ENCODE results near the gene VPS50.
"Not testable (repeated sequence)": the region's sequence is repeated elsewhere in the genome, so short reads cannot be mapped to it uniquely, and the experiment has no call there.

Gene VPS50

DNA sequence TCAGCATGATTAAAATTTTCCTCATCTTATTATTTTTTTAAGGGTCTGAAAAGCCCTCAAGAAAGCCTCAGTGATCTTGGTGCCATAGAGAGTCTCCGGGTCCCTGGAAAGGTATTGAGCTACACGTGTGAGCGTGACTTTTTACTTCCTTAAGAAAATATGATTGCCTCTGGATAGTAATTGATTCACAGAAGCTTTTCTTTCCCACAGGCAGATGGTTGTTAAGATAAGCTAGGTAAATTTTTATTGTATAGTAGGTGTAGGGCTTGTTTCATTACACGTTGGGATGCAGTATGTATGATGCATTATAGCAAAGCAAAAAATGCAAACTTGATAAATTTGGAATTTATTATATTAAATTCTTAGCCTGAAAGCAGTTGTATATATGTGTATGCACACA lies 7.7 kb downstream of the VPS50 start:
- DNase-seq: no peak

DNA sequence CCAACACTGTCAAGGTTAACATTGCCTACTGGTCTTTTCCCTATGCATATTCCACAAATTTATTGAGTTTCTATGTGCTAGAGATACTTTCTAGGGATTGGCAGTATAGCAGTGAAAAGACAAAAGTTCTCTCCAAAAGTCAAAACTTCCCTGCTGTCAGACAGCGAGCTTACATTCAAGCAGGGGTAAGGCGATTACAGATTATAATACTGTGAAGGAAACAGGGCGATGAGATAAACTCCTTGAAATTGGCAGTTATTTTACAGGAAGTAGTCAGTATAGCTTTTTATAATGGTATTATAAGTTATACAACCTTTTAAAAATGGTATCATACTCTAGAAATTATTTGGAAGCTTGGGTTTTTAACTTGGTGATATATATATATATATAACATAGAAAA lies 9.9 kb downstream of the VPS50 start:
- DNase-seq: no peak

DNA sequence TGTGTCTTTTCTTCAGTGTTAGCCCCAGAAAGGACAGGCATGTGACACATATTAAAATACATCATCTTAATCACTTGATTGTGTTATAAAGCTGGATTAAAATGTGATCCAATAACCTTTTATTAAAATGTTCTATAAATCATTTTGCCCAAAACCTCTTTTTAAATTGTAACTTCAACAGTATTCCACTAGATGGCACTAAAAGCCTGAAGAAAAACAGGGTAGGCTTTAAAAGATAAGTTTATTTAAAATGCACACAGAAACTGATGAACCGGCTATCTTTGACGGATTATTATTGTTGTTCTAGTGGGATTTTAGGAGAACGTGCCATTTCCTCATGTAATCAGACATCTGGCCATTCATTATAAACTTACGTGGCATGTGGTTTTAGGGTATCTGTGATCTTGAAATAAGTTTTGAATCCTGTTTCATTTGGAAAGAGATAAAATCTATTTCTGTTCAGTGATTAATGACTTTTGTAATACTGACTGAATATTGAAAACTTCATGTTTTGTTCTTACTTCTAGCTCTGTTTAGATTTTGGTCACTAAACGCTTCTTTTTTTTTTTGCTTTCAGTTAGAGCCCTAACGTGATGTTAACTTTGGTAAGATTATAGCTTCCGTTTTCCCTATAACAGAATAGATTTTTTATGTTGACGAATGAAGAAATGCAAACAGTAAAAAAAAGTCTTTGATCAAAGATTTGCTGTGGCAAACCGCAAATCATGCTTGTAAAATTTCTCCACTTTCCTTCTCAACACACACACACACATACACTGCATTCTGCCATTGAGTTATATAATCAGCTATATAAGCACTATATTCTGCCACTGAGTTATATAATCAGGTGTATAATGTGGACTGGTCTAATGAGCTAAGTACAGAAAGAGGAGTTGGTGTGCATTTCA lies 13.6 kb downstream of the VPS50 start:
- peak; percentile 52 for DNase-seq

DNA sequence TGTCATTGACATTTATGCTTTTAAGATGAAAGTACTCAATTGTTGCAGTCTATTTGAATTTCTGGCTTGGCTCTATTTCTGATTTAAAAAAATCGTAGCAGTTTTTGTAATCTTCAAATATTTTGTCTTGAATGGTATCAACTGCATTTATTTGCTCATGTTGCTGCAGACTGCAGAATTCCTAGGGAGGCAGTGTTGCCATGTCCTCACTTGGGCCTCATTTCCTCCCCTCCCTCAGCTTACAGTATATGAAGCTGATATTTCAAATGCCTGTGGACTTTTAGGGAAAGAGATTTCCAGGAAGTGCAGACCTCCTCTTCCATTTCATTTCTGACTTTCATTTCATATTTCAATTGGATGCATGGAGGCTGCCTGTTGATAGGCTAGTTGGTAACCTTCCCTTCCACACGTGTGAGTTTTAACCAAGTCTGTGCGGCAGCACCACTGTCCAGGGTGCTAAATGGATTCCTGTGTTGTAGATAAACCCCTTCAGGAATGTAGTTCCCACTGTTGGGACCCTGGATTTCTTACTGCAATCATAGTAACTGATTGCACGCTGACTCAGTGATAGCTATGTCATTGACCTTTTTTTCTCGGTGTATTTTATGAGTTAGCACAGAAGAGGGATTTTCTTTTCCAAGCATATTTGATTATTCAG lies 17.5 kb downstream of the VPS50 start:
- no peak for DNase-seq

DNA sequence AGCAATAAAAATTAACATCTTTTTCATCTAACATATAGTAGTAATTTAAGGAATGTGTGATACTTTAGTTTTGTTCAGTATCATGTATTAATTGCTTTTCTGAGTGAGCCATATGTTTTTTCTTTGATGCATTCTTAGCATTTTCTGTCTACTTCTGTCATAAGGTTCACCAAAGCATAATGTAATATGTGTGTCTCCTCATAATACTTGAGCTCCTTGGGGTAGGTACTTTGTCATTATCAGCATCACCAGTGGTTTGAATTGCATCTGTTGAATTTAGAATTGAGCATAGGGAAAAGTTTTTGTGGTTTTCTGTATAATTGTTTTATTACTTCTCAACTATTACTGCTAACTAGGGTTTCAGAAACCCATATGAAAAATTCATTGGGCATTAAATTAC lies 26.5 kb downstream of the VPS50 start:
- DNase-seq: no peak

DNA sequence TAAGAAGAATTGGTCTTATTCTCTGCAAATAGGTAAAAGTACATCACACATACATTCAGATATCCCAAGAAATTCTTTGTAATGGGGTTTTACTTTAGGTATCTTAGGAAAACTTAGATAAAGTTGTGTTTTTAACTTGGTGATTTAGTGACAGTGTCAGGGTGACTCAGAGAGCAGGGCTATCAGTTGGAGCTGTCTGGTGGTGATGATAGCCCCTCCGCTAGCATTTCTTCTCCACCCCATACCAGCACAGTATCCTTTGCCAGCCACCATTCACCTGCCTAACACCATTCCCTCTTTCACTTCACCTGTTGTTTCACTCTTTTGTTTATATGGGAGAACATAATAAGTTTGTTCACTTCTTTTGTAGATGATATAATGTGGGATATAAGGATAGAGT lies 30.4 kb downstream of the VPS50 start:
- DNase-seq: no peak

DNA sequence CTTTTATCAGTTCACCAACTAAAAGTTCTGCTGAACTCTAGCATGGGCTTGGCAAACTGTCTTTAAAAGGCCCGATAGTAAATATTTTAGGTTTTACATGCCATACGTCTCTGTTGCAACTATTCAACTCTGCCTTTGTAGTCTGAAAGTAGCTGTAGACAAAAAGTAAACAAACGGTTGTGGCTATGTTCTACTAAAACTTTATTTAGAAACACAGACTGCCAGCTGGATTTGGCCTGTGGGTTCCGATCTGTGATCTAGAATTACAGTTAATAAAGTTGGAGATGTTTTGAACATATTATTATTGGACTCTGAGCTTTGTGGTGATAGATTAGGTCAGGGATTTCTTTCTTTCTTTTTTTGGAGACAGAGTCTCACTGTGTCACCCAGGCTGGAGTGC lies 33.1 kb downstream of the VPS50 start:
- no peak for DNase-seq

DNA sequence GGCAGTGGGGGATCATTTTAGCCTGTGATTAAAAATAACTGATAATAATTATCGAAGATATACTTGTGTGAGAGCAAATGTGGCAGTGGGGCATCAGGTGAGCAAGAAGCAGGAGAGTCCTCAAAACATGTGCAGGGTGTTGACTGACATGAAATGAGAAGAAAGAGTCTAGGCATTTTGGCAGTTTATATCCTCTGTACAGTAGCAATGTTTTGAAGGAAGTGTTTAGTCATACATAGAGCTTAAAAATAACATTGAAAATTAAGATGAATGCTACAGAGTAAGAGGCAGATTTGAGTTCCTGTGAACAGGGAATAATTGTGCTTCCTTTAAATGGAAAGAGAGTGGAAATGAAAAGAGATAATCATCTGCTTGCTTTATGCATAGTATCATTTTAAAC lies 47.4 kb downstream of the VPS50 start:
- DNase-seq: no peak

DNA sequence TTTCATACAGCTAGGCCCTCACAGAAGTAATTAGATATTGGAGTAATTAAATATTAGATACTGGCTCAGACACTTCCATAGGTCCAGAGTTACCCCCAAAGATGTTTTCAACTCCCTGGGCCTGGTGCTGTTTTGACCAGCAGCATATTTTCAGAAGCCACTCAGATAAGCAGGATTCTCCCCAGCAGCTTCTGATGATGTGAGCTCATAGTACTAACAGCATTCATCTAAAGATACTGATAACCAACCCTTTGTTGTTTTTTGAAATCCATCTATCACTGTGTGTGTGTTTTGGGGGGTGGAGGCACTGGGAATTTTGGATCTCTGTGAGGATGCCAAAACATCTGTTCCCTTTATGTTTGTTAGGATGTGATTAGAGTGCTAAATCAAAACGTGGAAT lies 52.7 kb downstream of the VPS50 start:
- no peak for DNase-seq

DNA sequence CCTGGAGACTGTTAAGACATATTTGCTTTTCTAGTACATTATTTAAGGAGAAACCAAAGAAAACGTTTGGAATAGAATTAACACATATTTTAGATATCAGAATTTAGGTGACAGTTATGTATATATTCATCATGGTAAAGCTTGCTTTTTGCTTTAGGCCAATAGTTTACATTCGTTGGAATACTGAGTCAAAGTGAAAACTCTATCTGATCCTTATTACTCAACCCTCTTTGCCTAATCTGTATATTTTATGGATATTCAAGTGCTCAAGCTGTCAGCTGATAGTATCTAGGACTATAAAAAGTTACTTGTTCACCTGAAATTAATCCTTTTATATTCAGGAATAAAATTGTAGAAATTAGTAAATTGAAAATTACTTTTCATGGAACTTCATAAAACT lies 61.1 kb downstream of the VPS50 start:
- DNase-seq: no peak

DNA sequence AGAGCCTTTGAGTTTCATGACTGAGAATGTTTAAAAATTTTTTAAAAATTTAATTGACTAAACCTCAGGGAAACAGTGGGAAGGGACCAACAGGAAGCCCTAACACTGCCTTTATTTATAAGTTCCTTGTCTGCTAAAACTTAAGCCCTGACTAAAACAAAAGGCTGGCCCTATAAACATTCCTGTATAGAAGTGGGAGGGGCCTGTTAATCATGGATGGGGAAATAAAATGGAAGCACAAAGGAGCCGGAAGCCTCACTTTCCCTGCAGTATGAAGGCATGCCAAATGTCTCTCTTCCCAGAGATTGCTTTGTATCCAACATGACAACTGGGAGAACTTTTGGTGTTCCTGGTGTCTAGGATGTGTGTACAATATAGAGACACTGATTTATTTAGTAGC lies 66.0 kb downstream of the VPS50 start:
- no peak for DNase-seq

DNA sequence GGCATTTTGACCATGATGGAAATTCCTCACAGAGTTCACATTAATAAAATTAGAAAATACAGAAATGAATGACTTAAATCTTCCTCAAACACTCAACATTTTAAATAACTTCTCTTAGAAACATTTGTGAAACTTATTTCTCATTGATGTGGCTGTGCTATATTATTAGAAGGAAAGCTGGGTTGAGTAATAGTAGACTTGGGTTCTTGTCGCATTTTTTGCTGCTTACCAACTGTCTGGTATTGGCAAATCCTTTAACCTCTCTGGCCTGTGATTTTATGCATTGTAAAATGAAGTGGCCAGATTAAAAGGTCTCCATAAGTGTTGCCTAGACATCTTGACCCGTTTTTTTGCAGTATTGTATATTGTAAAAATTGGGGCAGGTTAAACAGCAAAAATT lies 66.5 kb downstream of the VPS50 start:
- DNase-seq: no peak

DNA sequence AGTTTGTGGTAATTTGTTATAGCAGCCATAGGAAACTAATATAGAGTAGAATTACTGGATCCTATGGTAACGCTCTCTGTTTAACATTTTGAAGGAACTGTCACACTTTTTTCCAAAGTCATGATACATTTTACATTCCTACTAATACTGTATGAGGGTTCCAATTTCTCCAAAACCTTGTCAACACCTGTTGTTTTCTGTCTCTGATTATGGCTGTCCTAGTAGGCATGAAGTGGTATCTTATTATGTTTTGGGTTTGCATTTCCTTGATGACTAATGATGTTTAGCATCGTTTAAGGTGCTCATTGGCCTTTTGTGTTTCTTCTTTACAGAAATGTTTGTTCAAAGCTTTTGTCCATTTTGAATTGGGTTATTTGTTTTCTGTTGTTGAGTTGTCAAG lies 69.6 kb downstream of the VPS50 start:
- no peak for DNase-seq

DNA sequence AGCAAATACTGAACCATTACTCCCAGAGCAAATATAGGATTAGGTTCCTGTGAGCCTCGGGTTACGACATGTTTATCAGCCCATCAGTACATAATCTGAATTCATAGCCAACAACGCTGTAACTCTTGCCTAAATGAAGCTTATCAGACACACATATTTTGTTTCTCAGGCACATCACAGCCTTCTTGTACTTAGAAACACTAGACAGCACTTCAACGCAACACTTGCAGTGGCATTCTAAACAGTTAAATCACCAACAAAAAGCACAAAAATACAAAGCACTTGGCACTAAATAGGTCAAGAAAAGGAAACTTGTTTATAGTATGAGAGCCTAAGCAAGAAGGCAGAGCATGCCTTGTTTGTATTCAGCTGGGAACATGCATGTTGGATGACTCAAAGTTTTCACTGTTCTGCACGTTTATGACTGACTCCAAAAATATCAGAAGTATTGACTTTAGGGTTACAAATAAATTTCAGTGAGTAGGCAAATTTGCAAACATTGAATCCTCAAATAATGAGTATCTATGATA lies 75.0 kb downstream of the VPS50 start:
- no peak for DNase-seq

DNA sequence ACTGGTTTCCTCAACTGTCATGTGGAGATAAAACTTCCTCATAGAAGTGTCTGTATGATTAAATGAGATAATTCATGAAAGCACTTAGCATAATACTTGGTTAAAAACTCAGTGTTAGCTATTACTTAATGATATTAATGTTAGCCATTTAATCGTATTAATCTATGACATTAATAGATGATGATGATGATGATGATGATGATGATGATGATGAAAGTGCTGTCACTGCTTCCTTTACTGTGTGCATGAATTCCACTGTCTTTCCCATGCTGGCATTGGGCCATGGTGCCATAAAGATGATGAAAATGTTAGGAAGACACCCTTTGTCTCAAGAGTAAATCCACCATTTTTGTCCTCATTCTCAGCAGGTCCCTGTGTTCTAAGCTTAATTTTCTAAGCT lies 75.8 kb downstream of the VPS50 start:
- DNase-seq: no peak

DNA sequence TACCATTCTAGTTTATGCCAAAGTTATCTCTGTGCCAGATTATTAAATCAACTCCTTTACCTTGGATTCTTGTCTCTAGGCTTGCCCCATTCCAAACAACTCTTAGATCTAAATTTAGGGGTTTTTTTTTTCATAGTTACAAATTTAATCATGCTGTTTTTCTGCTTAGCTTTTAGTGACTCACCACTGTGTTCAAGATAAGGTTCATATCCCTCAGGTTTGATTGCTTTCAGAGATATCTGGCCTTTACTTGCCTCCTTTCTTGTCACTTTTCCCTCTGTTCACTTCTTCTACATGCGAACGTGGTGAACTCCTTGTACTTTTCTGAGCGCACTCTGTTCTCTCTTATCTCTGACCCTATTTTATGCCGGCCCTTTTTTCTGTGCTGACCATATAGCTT lies 78.2 kb downstream of the VPS50 start:
- DNase-seq: no peak

DNA sequence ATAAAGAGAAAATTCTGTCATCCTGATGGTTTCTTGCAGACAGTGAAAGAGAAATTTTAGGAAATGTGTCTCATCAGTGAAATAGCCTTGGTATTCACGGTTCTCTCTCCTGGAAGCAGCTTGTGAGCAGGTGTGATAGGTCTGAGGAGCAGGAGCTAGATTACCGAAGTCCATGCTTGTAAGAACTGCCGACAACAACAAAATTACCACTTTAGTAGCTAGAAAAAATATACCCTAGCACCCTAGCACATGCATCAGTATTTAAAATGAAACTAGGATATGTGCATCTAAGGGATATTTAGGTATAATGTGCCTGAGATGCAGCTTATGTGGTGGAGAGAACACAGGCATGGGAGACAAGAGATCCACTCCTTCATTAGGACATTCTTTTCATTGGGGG lies 82.3 kb downstream of the VPS50 start:
- DNase-seq: no peak

DNA sequence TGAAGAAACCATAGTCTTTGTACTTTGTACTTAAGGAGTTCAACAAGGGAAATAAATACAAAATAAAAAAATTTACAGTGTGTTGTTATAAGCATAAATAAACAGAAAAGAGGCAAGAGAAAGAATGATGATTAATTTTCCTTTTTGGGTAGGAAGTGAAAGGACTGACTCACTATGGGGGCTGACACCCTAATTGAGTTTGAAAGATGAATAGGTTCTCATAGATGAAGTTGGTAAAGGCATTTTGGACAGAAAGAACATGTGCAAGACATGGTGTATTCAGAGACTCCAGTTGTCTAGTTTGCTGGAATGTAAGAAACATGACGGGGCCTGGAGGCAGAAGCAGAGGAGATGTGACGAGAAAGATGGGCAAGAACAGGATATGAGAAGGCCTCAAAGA lies 83.7 kb downstream of the VPS50 start:
- no peak for DNase-seq

DNA sequence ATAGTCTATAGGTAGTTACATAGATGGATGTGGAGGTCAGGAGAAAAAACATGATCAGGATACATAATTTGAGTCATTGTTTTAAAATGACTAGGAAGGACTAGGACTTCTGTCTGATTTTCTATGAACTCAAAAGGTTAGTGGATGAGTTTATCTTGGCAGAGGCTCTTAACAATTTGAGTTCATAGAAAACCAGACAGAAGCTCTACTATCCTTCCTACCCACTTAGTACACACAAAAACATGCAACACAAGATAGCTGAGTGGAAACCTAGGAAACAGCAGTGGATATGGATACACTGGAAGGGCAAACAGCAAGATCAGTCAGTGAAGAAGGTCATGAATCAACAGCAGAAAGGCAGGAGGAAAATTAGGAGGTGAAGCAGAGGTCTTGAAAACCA lies 84.6 kb downstream of the VPS50 start:
- no peak for DNase-seq

DNA sequence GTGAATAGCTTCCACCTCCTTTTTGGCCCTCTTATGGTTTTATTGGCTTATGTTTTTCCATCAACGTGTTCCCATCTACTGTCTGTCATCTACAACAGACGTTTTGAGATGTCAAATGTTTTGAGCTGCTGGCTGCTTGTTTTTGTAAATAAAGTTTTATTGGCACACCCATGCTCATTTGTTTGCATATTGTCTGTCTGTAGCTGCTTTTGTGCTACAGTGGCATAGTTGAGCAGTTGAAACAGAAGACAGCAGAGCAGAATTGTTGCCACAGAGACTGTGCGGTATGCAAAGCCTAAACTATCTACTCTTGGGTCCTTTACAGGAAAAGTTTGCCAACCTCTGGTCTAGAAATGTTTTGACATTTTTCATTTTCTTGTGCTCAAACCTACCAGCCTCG lies 88.7 kb downstream of the VPS50 start:
- DNase-seq: no peak

DNA sequence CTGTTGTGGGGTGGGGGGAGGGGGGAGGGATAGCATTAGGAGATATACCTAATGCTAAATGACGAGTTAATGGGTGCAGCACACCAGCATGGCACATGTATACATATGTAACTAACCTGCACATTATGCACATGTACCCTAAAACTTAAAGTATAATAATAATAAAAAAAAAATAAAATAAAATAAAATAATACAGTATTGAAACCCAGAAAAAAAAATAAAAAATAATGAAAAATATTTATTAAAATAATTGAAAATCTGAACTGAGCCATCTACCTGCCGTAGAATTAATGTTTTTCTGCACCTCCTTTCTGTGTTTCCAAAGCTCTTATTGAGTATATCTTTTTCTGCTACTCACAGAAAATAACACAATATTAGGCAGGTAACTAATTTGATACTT lies 94.1 kb downstream of the VPS50 start:
- DNase-seq: not testable (repeated sequence)

DNA sequence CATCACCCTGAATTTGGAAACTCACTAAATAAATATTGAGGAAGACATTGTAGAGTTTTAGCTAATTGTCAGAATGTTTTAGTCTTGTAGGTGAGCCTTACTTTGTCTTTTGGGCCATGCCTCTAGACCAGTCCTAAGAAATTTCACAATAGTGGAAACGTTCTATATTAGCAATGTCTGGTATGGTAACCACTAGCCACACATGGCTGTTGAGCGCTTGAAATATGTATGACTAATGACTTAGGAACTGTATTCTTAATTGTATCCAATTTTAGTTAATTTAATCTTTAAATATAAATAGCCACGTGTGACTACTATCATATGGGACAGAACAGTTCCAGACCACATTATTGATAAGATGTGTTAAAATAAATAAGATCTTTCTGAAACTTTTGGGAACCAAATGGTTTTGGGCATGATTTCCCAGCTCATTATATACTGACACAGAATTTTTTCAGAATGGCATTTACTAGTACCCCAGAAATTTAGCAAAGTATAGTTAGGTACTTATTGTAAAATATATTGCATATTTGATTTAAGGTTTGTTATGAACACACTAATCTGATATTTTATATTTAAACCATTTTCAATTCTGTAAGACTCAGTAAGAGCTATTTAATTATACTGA lies 95.0 kb downstream of the VPS50 start:
- no peak for DNase-seq

DNA sequence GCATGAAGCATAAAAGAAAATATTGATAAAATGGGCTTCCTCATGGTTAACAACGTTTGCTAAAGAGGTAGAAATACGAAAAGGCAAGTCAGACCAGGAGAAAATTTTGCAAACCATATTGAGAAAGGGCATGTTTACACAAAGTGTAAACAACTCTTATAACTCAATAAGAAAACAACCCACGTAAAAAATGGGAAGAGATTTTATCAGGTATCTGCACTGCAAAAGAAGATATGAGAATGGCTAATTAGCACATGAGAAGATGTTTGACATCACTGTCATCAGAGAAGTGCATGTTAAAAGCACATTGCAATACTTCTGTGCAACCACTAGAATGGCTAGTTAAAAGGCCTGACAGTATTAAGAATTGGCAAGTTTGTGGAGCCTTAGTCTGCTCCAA lies 99.5 kb downstream of the VPS50 start:
- DNase-seq: no peak

DNA sequence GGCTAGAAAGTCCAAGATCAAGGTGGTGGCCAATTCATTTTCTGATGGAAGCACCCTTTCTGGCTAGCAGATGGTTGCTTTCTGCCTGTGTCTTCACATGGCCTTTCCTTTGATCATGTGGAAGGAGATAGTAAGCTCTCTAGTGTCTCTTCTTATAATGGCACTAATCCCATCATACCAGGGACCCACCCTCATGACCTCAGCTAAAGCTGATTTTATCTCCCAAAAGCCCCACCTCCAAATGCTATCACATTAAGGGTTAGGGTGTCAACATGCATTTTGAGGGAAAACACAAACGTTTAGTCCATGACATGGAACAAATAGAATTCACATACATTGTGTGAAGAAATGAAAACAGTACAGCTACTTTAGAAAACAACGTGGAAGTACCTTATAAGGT lies 100.0 kb downstream of the VPS50 start:
- DNase-seq: no peak

All from CD4-positive, alpha-beta T cell treated with Interleukin-10 for 1 hour (primary cell).